GM12892 (cell line): ENCODE results near the gene MPRIP.

Experiments
- DNase-seq: peaks from one replicate; pipeline ENCODE4 v3.0.0; 2011; ENCODE audit not compliant: insufficient read length
- FAIRE-seq: peaks from 2 replicates; lab custom pipeline; 2011; peaks lifted over from hg19 to GRCh38; lab: Jason Lieb, UNC
- POLR2A ChIP-seq: IDR thresholded peaks from 2 replicates; pipeline ENCODE4 v1.6.1; 2011; ENCODE audit warnings: low read depth, low read length, control low read depth
- POLR2AphosphoS5 ChIP-seq: IDR thresholded peaks from 2 replicates; pipeline ENCODE4 v1.6.1; 2011; ENCODE audit warnings: low read depth, low read length, control low read depth
- TAF1 ChIP-seq: IDR thresholded peaks from 2 replicates; pipeline ENCODE4 v1.6.1; 2011; ENCODE audit warnings: low read depth, mild to moderate bottlenecking, control low read depth, low read length, borderline replicate concordance

MPRIP gene

GRCh38 chr17:17076066-17076465 is 33.8 kb downstream of the MPRIP start:
- FAIRE-seq (no peak), DNase-seq (no peak)
- TF ChIP-seq POLR2AphosphoS5 (no peak), TAF1 (no peak), POLR2A (no peak)

DNA sequence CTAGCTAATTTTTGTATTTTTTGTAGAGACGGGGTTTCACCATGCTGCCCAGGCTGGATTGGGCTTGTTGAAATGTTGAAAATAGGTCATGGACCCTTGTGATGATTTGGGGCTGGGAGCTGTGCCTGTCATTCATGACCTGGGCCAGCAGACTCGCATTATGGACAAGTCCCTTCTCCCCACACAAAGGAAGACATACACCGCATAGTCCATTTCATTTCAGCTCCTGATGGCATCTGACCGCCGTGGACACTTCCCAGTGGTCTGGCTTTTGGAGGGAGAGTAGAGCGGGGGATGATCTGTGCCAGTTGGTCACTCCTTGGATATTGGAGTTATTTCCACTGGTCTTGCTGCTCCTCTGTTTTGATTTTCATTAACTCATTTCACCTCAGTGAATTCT is 34.8 kb downstream of the MPRIP start:
- FAIRE-seq = no peak
- DNase-seq = no peak
- TF ChIP-seq POLR2A (no peak), POLR2AphosphoS5 (no peak), TAF1 (no peak)

DNA sequence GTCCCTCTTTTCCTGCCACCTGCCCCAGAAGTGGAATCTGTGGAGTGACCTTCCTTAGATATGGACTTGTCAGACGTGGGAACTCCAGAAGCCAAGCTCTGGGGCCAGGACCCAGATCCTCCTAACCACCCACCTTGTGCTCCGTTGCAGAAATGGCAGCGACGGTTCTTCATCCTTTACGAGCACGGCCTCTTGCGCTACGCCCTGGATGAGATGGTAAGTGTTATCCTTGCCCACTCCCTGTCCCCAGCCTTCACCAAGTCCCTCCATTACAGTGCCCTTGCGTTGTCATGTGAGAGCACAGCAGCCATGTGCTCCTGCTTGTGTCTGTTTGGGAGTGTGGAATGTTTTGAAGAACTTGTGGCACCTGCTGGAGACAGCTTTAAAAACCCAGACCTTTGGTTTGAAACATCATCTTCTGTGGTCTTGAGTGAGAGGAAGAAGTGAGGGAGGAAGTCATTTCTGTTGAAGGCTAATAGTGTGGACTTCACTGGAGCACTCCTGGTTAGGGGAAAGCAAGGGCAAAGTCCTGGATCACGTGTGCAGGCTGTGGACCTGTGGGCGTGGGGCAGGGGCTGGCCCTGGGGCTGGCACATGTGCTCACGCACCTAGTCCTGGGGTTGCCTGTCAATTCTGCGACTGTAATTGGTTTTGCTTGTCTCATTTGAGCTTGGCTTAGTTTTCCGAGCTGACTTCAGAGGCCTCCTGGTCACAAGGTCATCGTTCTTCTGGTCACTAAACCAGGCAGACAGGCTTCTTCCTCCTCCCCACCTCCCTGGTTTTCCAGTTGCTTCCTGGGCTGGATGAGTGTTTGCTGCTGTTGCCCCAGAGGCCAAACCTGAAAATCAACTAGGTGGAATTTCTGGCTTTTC is 35.8 kb downstream of the MPRIP start:
- no peak for DNase-seq
- FAIRE-seq = no peak
- no peak for TF ChIP-seq TAF1
- TF ChIP-seq POLR2AphosphoS5 = no peak
- no peak for TF ChIP-seq POLR2A

DNA sequence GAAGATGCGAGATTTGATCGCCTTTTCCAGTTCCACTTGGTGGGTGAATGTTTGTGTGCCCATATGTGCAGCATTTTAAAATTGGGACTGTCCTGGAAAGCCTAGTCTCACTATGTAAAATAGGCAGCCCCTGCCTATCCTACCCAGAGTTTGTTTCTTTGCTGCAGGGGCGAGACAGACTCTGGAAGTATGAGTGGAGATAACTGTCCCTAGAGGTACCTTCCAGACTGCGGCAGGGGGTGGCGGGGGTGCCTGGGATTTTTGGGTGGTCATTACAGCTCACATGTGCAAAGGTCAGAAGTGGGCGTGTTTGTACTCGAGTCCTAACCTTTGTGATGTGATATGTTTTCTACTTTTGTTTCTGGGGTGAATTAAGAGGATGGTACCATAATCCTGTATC is 36.6 kb downstream of the MPRIP start:
- TF ChIP-seq POLR2AphosphoS5 (no peak), TAF1 (no peak), POLR2A (no peak)
- DNase-seq (no peak), FAIRE-seq (no peak)

- TF ChIP-seq POLR2A (no peak), TAF1 (no peak), POLR2AphosphoS5 (no peak)
- FAIRE-seq = no peak
- DNase-seq = no peak
Measured at GRCh38 chr17:17079336-17079735, 37.1 kb downstream of the MPRIP start.

DNA sequence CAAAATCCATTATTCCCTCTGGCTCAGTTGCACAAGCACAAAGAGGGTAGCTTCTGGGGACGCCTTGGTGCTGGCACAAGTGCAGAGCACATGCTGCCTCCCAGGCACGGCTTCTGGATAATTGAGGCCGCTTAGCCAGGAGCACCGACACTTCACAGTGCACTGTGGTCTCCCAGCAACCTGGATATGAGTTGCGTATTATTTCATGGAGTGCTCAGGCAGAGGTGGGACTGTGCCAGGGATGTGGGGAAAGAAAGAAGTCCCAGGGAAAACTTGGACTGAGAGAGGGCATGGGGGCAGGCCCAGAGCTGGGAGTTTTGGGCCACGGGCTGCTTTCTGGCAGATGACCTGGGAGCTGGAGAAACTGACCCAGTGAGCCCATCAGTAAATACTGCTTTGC is 37.5 kb downstream of the MPRIP start:
- FAIRE-seq = no peak
- no peak for DNase-seq
- TF ChIP-seq POLR2AphosphoS5 (no peak), POLR2A (no peak), TAF1 (no peak)

GRCh38 chr17:17080181-17080631 is 37.9 kb downstream of the MPRIP start:
- no peak for TF ChIP-seq POLR2AphosphoS5
- no peak for TF ChIP-seq TAF1
- TF ChIP-seq POLR2A = no peak
- no peak for FAIRE-seq
- no peak for DNase-seq

- FAIRE-seq (no peak), DNase-seq (no peak)
- TF ChIP-seq POLR2A = no peak
- no peak for TF ChIP-seq POLR2AphosphoS5
- TF ChIP-seq TAF1 = no peak
Measured at GRCh38 chr17:17080781-17081180, 38.5 kb downstream of the MPRIP start.

DNA sequence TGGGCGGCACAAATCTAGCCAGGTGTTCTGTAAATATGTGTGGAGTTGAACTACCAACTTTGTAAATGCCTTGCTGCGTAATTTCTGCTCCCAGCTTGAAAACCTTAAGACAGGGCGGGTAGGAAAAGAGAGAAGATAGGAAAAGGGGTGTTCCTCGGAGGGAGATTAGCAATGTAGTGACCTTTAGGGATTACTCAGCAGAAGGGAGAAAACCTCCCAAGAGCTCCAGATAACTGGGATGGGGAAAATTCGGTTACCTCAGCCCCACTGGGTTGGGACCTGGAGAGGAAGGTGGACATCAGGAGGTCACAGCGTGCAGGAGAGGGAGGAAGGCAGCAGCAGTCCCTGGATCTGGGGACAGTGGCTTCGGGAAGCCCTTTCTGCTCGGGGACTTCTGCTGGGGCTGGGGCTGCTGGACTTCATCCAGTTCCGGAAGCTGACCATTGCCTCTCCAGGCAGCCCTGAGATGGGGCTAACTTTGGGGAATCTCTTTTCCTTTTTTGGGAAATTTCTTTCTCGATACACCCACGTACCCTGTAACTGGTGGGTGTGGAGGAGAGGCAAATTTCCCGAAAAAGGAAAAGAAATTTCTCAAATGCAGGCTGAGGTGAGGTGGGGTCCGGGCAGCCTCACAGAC is 39.2 kb downstream of the MPRIP start:
- FAIRE-seq = no peak
- no peak for DNase-seq
- no peak for TF ChIP-seq TAF1
- no peak for TF ChIP-seq POLR2A
- no peak for TF ChIP-seq POLR2AphosphoS5

DNA sequence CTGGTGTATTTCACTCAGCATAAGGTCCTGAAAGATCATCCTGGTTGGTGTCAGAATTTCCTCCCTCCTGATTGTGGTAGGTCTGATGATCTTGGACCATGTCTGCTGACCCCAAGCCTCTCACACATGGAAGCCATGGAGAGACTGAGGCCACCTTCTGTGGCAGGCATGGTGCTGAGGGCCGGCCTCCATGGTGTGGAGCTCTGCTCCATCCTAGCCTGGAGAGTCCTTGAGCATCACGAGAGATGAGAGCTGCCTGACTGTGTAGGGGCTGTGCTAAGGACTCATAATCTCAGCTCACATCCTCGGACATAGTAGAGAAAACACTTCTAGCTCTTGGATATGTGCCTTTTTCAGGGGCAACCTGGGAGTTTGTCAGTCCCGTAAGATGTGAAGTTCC is 40.6 kb downstream of the MPRIP start:
- no peak for TF ChIP-seq POLR2A
- DNase-seq (no peak), FAIRE-seq (no peak)

- no peak for FAIRE-seq
- no peak for TF ChIP-seq POLR2A
- TF ChIP-seq POLR2AphosphoS5 = no peak
- no peak for TF ChIP-seq TAF1
- no peak for DNase-seq
Measured at GRCh38 chr17:17084317-17084835, 42.1 kb downstream of the MPRIP start.
